ENCODE measurements around the gene LRMDA.

The LRMDA gene

DNA sequence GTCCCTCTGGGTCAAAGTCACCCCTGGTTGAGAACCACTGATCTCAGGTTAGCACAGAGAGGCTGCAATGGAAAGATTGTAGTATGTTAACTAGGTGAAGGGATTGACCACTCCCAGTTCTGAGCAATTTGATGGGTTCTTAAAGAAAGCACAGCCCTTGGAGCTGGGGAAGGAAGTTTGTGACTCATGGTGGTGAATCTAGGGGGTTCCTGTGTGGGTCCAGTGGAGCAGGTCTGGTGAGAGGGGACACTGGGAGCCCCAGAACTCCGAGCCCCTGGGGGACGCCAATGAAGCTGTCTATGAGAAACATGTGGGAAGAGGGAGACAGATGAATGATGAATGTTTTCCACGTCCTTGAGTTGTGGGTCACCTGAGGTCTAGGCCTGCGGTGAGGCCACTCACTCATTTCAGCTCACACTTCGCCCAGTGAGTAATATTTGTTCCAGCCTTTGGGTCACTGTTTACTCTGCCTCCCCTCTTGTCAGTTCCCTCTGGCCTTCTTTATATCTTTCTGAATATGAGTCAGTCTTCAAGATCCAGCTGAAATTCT is 341.9 kb downstream of the LRMDA start:
- TF ChIP-seq, protein P1, sequence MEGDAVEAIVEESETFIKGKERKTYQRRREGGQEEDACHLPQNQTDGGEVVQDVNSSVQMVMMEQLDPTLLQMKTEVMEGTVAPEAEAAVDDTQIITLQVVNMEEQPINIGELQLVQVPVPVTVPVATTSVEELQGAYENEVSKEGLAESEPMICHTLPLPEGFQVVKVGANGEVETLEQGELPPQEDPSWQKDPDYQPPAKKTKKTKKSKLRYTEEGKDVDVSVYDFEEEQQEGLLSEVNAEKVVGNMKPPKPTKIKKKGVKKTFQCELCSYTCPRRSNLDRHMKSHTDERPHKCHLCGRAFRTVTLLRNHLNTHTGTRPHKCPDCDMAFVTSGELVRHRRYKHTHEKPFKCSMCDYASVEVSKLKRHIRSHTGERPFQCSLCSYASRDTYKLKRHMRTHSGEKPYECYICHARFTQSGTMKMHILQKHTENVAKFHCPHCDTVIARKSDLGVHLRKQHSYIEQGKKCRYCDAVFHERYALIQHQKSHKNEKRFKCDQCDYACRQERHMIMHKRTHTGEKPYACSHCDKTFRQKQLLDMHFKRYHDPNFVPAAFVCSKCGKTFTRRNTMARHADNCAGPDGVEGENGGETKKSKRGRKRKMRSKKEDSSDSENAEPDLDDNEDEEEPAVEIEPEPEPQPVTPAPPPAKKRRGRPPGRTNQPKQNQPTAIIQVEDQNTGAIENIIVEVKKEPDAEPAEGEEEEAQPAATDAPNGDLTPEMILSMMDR (conservative IDR thresholded peaks at IDR 0.05; ENCODE audit: low read length), result no peak
- DNase-seq (ENCODE audit: low read depth), result peak; percentile 4
- H3K4me3 ChIP-seq (ENCODE audit: low read length), result no peak overlapping the region

DNA sequence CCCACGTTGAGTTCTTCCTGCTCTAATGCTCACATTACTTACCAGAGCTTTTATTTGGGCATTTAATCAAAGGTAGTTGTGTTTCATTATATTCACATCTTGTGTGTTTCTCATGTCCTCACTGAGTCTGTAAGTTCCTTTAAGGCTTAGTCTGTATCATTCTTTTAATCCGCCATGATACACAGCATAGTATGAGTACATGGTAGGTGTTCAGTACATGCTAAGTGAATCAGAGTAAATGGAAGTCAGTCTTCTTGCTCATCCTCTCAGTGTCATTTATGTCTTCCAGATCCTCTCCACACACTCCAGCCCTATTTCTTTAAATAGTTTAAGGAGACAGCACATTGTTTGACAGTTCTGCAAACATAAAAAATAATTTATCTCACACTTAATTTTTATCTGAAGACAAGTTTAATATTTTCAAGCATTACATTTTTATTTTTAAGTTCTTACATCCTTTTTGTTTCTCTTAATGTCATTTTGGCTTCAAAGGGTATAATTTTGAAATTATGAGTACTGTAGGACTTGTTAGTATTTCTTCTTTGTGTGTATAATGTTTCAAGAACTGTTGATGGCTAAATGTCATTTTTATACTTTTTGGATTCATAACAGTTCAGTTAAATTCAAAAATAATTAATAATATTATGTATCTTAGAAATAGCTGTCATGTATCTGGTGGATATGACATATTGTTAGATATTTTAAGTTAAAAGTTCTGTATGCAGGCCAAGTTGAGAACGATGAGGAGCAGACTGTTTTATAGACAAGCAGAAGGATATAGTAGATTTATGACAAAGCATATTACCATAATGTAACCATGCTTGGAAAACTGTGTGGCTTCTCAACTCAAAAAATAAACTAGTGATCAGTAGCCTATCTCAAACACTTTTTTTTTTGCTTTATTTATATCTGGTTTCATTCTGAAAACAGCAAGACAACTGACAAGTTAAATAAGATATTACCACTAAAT is 342.7 kb downstream of the LRMDA start:
- no peak overlapping the region for H3K4me3 ChIP-seq (ENCODE audit: low read length)
- no peak for DNase-seq (ENCODE audit: low read depth)
- TF ChIP-seq, protein P1 (conservative IDR thresholded peaks at IDR 0.05; ENCODE audit: low read length), result no peak

DNA sequence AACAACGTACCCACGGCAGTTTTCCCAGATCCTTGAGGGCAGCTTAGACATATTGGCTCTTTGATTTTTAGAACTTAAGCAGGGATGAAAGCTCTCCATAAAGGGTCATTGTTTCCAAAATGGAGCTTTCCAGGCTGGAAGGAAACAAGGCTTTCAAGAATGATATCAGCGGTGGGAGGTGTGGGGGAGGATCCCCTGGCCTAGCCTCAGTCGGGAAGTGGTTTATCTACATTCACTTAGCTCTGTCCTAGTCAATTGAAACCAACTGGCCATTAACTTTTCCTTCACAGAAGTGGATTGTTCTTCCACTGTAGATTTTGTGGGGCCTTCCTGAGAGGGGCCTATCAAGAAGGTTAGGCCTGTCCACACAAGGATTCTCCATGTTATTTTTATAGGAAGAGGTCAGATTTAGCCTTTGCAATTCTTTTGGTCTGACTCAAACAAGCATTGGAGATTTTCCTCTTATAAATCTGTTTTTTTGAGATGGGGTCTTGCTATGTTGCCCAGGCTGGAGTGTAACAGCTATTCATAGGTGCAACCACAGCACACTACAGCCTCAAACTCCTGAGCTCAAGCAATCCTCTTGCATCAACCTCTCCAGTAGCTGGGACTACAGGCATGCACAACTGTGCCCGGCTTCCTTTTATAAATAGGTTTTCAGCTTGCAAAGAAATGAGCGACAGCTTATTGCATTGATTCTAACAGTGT is 343.5 kb downstream of the LRMDA start:
- no peak overlapping the region for H3K4me3 ChIP-seq (ENCODE audit: low read length)
- TF ChIP-seq, protein P1 (conservative IDR thresholded peaks at IDR 0.05; ENCODE audit: low read length), result no peak
- no peak for DNase-seq (ENCODE audit: low read depth)

DNA sequence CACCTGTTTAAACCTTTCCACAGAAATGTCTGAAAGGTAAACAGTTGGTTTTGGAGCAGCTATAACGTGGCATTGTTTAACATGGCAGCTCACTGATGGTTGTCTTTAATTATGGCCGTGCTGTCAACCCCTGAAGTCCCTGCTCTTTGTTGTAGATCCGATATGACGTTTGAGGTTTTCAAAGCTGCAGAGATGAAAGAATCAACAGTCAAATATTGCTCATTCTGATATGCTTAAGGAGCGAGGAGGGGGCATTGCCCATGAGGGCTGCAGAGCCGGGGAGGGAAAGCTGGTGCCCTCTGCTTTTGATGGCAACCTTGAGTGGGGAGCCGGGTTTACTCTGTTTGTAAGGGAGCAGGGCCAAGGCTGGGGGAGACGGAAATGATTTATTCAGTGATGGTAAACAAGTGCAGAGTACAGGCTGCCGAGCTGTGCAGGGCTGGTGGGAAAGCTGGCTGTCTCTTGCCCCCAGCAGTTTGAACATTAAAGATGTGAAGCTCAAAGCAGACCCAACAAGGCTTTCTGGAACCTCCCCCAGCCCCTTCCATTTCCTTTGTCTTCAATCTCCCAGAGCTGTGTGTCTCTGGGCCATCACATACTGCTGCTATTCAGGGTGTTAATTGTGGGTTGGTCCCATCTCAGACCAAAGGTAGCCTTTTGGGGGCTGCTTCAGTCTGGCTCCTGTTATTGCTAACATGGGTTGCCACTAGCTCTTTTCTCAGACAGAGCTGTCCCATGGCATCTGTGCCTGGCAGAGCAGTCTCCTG is 345.5 kb downstream of the LRMDA start:
- DNase-seq (ENCODE audit: low read depth), result no peak
- H3K4me3 ChIP-seq (ENCODE audit: low read length), result no peak overlapping the region
- TF ChIP-seq, protein P1 (conservative IDR thresholded peaks at IDR 0.05; ENCODE audit: low read length), result no peak

DNA sequence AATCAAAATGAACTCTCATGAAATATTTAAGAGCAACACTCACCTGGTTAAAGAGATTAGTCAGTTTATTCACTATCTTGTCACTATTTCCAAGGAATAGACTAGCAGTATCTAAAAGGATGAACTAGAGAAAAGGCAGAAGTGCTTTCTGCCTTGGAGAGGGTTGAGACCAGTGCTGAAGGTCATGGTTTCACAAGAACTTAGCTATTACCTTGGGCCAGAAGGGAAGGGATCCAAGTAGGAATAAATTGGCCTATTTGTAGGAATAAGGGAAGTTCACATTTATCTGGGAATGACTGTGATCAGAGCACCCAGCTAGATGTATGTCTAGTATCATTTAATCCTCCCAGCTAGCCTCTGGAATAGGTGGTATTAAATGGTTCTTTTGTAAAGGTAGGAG is 347.2 kb downstream of the LRMDA start:
- DNase-seq (ENCODE audit: low read depth), result no peak
- TF ChIP-seq, protein P1 (conservative IDR thresholded peaks at IDR 0.05; ENCODE audit: low read length), result no peak
- no peak overlapping the region for H3K4me3 ChIP-seq (ENCODE audit: low read length)

DNA sequence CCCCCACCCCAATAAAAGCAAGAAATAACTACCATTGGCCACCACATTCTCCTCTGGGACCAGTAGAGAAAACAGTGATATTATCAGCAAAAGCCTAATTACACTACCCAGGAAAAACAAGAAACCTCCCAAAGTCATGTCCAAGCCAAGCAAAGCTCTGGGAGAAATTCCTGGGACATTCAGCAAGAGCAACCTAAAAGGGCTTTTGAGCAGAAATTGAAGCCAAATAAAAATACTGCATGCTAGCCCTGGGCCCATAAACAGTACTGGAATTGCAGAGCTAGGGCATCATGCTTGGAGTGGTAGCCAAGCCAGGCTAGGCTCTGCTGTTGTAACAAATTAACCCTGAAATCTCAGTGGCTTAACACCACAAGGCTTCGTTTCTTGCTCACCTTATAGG is 347.9 kb downstream of the LRMDA start:
- TF ChIP-seq, protein P1 (conservative IDR thresholded peaks at IDR 0.05; ENCODE audit: low read length), result no peak
- no peak overlapping the region for H3K4me3 ChIP-seq (ENCODE audit: low read length)
- no peak for DNase-seq (ENCODE audit: low read depth)

Measured in AG10803 (cell line).